Cardiac septum (tissue), 1 donor: Measurements from ENCODE around the gene NAPB. TPM values are rescaled to one million over a fixed set of nuclear protein-coding genes. Genes with fewer than 3 reads are reported as not detected.

Experiments used
- DNase-seq: peaks from one replicate; pipeline ENCODE4 v3.0.0-alpha.2; 2020; ENCODE audit warnings: low spot score
- intact Hi-C: fragments of 100-400 bp; cut with DNase I; formaldehyde crosslinking; loops from one replicate; pipeline ENCODE4 v1.14.0; 2022
- total RNA-seq: library from RNA; stranded (reverse); fragmentation: NEBNext Ultra II Directional; extraction: Animal tissue kit (Norgen Biotek cat#: 25700); gene quantifications from one replicate; pipeline ENCODE4 v1.2.1, GENCODE V29; 2021
- donor health status: DM: no; HTN: no; CAD: no.

NAPB gene
- total RNA-seq, 1 donor from 2014 or later: 6.1 TPM

DNA sequence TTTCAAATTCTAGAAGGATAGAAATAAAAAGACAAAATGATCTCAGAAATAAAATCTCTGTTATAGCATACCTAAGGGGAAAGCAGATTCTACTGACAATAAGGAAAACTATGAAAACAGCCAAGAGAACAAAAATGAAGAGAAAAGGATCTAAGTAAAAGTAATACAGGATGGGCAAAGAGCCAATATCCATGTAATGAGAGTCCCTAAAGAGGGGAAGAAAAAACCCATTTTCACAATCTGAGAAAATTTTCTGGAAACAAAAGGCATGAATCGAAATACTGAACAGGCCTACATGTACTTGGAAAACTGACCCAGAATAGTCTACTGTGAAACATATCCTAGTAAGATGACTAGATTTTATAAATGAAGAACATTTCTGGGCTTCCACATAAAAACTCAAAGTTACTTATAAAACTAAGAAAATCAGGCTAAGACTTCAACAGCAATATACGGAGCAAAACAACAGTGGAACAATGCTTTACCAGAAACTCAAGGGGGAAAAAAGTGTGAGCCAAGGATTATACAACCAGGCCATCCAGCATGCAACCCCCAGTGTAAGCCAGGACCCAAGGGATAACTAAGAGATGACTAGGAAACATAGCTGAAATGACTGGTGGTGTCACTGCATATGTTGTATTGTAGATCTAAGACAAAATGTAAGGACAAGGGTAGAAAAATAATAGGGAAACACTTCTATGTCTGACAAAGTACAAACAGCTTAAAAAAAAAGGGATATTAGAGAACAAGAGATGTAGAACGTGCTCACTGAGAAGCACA, 10.2 kb downstream of the NAPB start:
- intact Hi-C loops: no loop called here
- DNase-seq: no peak

DNA sequence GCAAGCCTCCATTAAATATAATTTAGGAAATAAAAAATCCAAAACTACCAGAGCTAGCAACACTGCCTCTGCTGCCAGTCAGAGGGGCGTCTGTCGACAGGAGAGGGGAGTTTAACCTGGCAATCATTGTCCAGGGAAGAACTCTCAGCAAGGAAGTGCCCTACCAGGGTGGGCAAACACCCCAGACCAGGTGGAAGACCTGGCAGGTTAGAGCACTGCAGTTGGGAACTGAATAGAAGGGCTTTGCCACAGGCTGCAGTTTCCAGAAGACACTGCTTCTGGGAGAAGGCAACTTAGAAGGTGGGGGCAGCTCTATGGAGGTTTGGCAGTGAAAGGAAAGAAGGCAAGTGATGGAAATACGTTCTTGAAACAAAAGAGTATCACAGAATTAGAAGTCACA, 11.5 kb downstream of the NAPB start:
- intact Hi-C loops: no loop called here
- no peak for DNase-seq

DNA sequence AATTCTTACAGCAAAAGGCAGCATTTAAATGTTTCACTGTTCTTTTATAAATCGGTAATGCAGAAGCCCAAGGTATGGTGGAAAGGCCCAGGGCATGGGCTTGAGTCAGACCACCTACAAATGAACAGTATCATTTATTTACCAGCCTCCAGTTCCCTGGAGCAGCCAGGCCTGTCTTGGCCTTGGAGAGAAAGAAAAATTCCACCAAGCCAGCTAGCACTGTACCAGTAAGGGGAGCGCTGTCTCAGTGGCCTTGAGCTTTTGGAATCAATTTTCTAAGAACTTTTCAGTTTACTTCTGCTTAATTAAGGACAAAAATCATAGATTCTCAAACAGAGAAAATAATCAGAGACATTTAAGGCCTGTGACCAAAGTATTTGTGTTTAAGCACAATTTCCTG, 12.3 kb downstream of the NAPB start:
- intact Hi-C loops: no loop called here
- no peak for DNase-seq

- no peak for DNase-seq
- intact Hi-C loops: no loop called here
These were observed 13.4 kb downstream of the NAPB start for GRCh38 chr20:23407781-23408464.

DNA sequence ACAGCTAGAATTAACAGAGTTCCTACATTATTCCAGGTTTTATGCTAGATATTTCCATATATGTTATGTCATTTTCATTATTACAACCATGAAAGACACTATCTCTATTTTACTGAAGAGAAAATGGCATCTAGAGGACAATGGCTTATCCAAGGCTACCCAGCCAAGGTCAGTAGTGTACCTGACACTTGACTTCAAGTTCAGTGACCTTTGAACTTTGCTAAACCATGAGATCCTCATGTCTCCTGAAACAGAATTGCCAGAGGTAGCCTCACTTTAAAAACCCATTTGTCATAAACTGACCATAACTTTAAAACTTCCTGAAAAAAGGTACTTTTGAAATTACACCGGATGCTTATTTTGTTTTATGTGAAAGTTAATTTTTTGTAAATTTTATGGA, 14.4 kb downstream of the NAPB start:
- intact Hi-C loops: no loop called here
- no peak for DNase-seq

DNA sequence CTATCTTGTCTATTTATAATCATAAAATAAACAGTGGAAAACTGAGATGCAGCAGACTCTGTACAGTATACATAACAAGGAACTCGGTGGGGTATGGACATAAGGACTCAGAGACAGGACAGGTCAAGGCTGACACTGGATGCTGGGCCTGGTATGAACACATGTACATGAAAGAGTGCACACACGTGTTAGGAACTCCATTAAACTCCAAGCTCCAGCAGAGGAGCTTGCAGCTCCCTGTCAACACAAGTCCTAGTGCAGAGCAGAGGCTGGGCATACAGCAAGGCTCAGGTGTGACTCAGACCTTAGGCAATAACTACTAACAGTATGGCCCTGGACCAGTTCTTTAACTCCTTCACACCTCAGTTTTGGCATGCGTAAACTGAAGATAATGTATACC, 17.1 kb downstream of the NAPB start:
- no peak for DNase-seq
- intact Hi-C loops: no loop called here

DNA sequence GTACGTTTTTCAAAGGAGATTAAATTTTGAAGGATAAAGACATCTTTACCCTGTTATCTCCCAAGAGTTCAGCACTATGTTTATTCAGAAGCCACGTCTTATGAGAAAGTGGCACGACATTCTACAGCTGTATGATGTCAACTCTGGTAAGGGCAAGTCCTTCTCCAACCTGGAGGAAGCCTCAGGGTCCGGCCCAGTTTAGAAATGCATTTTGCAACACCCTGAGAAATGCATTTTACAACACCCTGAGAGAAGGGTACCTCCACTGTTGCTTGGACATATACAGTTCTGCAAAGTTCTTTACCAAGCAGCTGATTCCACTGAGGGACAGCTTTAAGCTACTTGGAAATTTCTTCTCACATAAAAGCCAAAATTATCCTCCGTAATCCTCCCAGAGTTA, 17.5 kb downstream of the NAPB start:
- no peak for DNase-seq
- intact Hi-C loops: no loop called here

DNA sequence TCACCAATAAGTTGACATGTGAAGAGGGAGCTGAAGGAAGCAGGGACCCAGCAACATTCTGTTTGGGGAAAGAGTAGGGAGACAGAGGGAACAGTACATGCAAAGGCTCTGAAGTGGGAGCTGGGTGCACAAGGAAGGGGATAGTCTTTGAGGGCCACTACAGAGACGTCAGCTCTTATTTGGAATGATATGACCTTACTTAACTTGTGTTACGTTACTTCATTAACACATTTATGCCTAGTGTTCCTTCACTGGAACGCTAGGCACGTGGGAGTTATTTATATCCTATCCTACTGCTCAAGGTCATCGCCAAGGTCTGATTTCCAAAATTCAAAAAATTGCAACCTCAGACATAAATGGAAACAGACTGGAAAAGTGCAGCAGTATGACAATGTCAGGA, 20.2 kb downstream of the NAPB start:
- DNase-seq: no peak
- intact Hi-C loops: no loop called here

DNA sequence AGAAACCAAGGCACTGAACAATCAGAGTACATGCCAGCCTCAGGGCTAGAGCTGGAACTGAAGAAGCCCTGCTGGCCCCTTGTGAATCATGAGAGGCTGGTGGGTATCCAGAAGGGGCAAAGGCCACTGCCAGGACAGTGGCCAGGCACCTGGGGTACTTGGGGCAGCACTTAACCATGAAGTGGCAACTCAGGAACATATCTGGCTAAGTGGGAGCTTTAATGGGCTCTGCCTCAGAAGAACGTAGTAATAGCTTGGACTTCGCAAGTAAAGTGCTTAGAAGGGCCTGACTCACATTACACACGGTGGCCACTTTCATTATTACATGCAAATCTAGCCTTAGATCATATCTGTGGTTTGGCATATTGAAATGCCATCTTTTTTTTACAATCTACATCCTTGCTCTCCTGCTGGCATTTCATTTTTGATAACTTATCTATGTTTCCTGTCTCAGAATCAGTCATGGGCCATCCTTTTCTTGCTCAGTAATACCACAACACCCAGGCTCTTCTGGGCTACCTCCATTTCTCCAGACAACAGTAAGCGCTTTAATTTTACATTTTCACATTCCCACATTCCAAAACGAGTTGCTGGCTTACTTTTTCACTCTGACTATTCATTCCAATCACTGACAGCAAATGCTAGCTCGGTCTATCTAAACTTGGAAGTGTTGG, 21.6 kb downstream of the NAPB start:
- DNase-seq: no peak
- intact Hi-C loops: loop anchor here (5.0 kb wide), 1 partner anchor 37 kb away; the partner anchor contains the start of gene GZF1

- intact Hi-C loops: loop anchor here (5.0 kb wide), 1 partner anchor 36 kb away; the partner anchor contains the start of gene GZF1
- no peak for DNase-seq
These were observed 23.3 kb downstream of the NAPB start for GRCh38 chr20:23397961-23398360.

GRCh38 chr20:23396950-23397627, 24.2 kb downstream of the NAPB start:
- intact Hi-C loops: loop anchor here (5.0 kb wide), 1 partner anchor 35 kb away; the partner anchor contains the start of gene GZF1
- DNase-seq: no peak

- no peak for DNase-seq
- intact Hi-C loops: no loop called here
These were observed 27.1 kb downstream of the NAPB start for GRCh38 chr20:23393996-23394775.

DNA sequence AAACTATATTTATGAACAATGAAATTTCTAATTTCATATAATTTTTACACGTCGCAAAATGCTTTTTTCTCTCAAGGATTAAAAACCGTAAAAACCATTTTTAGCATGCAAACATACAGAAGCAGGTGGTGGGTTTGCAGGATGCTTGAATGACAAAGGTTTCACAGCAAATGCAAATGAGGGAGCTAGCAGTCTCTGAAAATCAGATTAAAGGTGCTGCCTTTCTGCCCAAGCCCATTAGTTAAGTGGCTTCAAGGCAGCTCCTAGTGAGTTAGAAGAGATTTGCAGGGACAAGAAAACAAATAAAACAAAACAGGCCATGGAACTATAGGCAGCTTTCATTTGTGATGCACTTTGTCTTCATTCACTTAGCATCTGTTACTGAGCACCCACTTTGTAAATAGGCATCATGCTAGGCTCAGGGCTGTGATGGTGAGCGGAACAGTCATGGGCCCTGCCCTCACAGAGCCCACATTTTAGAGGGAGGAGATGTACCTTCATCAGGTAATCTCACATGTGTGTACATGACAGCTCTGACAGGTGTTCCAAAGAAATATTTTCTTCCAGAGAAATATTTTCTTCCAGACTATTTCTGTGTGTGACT, 29.5 kb downstream of the NAPB start:
- no peak for DNase-seq
- intact Hi-C loops: no loop called here

GRCh38 chr20:23390091-23390774, 31.1 kb downstream of the NAPB start:
- intact Hi-C loops: no loop called here
- no peak for DNase-seq

GRCh38 chr20:23387118-23387443, 34.2 kb downstream of the NAPB start:
- DNase-seq: no peak
- intact Hi-C loops: no loop called here

DNA sequence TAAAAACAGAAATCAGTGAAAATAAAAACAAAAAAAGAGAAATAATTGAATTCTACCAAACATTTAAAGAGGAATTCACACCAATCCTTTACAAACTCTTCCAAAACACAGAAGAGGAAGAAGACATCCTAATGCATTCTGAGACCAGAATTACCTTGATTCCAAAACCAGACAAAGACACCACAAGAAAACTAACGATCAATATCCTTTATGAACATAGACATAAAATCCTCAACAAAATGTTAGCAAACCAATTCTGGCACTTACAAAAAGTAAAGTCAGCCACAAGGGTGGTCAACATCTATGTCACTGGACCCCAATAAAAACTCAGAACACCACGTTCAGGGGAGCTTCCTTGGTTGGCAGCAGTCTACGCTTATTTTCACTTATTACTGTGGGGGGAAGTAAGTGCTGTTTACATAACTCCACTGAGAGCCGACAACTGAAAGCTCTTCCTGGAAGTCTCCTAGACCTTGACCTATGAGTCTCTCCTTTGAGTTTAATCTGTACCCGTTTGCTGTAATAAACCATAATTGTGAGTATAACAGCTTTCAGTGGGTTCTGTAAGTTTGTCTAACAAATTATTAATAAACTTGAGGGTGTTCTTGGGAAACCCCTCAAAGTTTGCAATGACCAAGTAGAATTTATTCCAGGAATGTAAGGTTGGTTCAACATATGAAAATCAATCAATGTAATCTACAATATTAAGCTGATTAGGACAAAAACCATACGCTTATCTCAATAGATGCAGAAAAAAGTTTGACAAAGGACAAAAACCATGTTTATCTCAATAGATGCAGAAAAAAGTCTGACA, 34.8 kb downstream of the NAPB start:
- intact Hi-C loops: no loop called here
- DNase-seq: no peak

- DNase-seq: no peak
- intact Hi-C loops: no loop called here
These were observed 39.4 kb downstream of the NAPB start for GRCh38 chr20:23381876-23382275.

DNA sequence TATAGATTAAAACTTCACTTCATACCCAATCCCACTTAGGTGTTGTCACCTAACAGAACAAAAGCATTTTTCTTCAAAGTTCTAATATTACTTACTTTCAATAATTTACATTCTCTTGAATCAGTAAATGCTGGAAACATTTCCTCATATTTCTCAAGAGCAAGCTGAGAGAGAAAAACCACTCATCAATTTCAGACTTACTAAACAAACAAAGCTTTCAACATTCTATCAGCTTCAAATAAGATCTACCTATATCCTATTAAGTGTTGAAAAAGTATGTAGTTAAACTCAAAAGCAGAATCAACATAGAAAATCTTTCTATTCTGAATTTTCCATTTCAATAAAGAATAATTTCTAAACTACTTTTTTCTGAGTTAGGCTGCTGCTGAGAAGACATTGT, 41.5 kb downstream of the NAPB start:
- DNase-seq: no peak
- intact Hi-C loops: no loop called here
